HepG2 (cell line): ENCODE results near the gene ALDH4A1. TPM values are rescaled to one million over a fixed set of nuclear protein-coding genes. Genes with fewer than 3 reads are reported as not detected.

Source experiments
- ARID2 ChIP-seq: sonication (generic); formaldehyde crosslinking; IDR thresholded peaks from 2 replicates; pipeline ENCODE4 v1.8.1; 2022; ENCODE audit warnings: mild to moderate bottlenecking, missing genetic modification reagents, borderline replicate concordance
- CREM ChIP-seq, 2 experiments: sonication (generic) in 1 of 2; formaldehyde crosslinking in 1 of 2; IDR thresholded peaks; 2 replicates each; pipeline versions ENCODE4 v1.4.0 to v1.6.1; 2016 to 2020; ENCODE audit warnings: antibody characterized with exemption in 1 of 2, mild to moderate bottlenecking in 1 of 2, missing genetic modification reagents in 1 of 2
- HNF1A ChIP-seq, 2 experiments: sonication (generic) in 1 of 2; formaldehyde crosslinking in 1 of 2; IDR thresholded peaks; 2 replicates each; pipeline versions ENCODE4 v1.4.0 to v1.6.1; 2016 to 2020; ENCODE audit warnings: borderline replicate concordance in 1 of 2, low read depth in 1 of 2, mild to moderate bottlenecking in 1 of 2, missing genetic modification reagents in 1 of 2
- MXD3 ChIP-seq: IDR thresholded peaks from 2 replicates; pipeline ENCODE4 v1.6.1; 2016; ENCODE audit warnings: mild to moderate bottlenecking, missing biosample characterization, missing genetic modification reagents
- NFKB2 ChIP-seq: sonication (generic); formaldehyde crosslinking; IDR thresholded peaks from 2 replicates; pipeline ENCODE4 v1.4.0; 2020; ENCODE audit warnings: missing genetic modification reagents, borderline replicate concordance
- RBM22 ChIP-seq: fragments of 200-400 bp; formaldehyde crosslinking; optimal IDR thresholded peaks from 2 replicates; pipeline ENCODE3; 2017; ENCODE audit warnings: mild to moderate bottlenecking, low read length, moderate library complexity
- RBM39 ChIP-seq: fragments of 200-400 bp; formaldehyde crosslinking; IDR thresholded peaks from one replicate; pipeline ENCODE4 v1.6.1; 2018; ENCODE audit warnings: antibody characterized with exemption, mild to moderate bottlenecking, low read depth, low read length; ENCODE audit not compliant: poor library complexity, severe bottlenecking
- SALL2 ChIP-seq: sonication (generic); formaldehyde crosslinking; IDR thresholded peaks from 2 replicates; pipeline ENCODE4 v1.8.1; 2023; ENCODE audit warnings: mild to moderate bottlenecking, missing genetic modification reagents, inconsistent platforms
- SATB2 ChIP-seq: sonication (generic); formaldehyde crosslinking; IDR thresholded peaks from 2 replicates; pipeline ENCODE4 v1.5.0; 2020; ENCODE audit warnings: missing genetic modification reagents
- SMAD1 ChIP-seq: sonication (generic); formaldehyde crosslinking; IDR thresholded peaks from 2 replicates; pipeline ENCODE4 v1.4.0; 2020; ENCODE audit warnings: missing genetic modification reagents, low read depth, mild to moderate bottlenecking, borderline replicate concordance
- SNAI1 ChIP-seq: sonication (generic); formaldehyde crosslinking; IDR thresholded peaks from 2 replicates; pipeline ENCODE4 v1.5.0; 2020; ENCODE audit warnings: mild to moderate bottlenecking, missing genetic modification reagents, borderline replicate concordance
- TGIF2 ChIP-seq: IDR thresholded peaks from 2 replicates; pipeline ENCODE4 v1.6.1; 2016; ENCODE audit warnings: control low read depth, missing compliant biosample characterization
- ZBTB4 ChIP-seq: sonication (generic); formaldehyde crosslinking; IDR thresholded peaks from 2 replicates; pipeline ENCODE4 v1.4.0; 2020; ENCODE audit warnings: missing genetic modification reagents, mild to moderate bottlenecking, borderline replicate concordance
- ZC3H13 ChIP-seq: sonication (generic); formaldehyde crosslinking; IDR thresholded peaks from 2 replicates; pipeline ENCODE4 v1.8.1; 2023; ENCODE audit warnings: mild to moderate bottlenecking, missing genetic modification reagents, moderate library complexity
- ZNF33A ChIP-seq: sonication (generic); formaldehyde crosslinking; IDR thresholded peaks from 2 replicates; pipeline ENCODE4 v1.5.1; 2020; ENCODE audit warnings: missing genetic modification reagents, mild to moderate bottlenecking, moderate library complexity, borderline replicate concordance
- ZNF34 ChIP-seq: sonication (generic); formaldehyde crosslinking; IDR thresholded peaks from 2 replicates; pipeline ENCODE4 v1.4.0; 2020; ENCODE audit warnings: mild to moderate bottlenecking, missing genetic modification reagents, borderline replicate concordance
- ZNF552 ChIP-seq: sonication (generic); formaldehyde crosslinking; IDR thresholded peaks from 2 replicates; pipeline ENCODE4 v1.9.0; 2022; ENCODE audit warnings: missing genetic modification reagents, mild to moderate bottlenecking, borderline replicate concordance
- polyA plus RNA-seq, 8 experiments: library from polyadenylated mRNA; depleted of rRNA in 3 of 8; stranded (reverse) in 7 of 8; unstranded in 1 of 8; fragments of >200 nt; fragmentation: Illumina TruSeq in 4 of 8; extraction: Trizol in 4 of 8; gene quantifications; 2 replicates each; pipeline versions ENCODE4 v1.2.1 to v1.2.3, GENCODE V29; 2011 to 2016; ENCODE audit warnings: low read depth in 4 of 8, missing spikeins in 1 of 8, mixed read lengths in 1 of 8; ENCODE audit not compliant: insufficient read depth in 1 of 8
- total RNA-seq, 5 experiments: library from RNA; depleted of rRNA; stranded (reverse); fragments of >200 nt; fragmentation: Illumina TruSeq; extraction: Trizol; gene quantifications; 2 replicates each; pipeline ENCODE4 v1.2.3, GENCODE V29; 2016; ENCODE audit warnings: low read depth in 1 of 5
- TF ChIP-seq, protein P1 (sequence below): sonication (generic); IDR thresholded peaks from 2 replicates; pipeline ENCODE4 v1.6.1; 2016; ENCODE audit warnings: low read depth, borderline replicate concordance

ALDH4A1 gene
- total and polyA plus RNA-seq, 2 of the 13 experiments (the other 11 are each of a cell fraction or from before 2014, with no cell fraction given): 76.4 to 240 TPM

DNA sequence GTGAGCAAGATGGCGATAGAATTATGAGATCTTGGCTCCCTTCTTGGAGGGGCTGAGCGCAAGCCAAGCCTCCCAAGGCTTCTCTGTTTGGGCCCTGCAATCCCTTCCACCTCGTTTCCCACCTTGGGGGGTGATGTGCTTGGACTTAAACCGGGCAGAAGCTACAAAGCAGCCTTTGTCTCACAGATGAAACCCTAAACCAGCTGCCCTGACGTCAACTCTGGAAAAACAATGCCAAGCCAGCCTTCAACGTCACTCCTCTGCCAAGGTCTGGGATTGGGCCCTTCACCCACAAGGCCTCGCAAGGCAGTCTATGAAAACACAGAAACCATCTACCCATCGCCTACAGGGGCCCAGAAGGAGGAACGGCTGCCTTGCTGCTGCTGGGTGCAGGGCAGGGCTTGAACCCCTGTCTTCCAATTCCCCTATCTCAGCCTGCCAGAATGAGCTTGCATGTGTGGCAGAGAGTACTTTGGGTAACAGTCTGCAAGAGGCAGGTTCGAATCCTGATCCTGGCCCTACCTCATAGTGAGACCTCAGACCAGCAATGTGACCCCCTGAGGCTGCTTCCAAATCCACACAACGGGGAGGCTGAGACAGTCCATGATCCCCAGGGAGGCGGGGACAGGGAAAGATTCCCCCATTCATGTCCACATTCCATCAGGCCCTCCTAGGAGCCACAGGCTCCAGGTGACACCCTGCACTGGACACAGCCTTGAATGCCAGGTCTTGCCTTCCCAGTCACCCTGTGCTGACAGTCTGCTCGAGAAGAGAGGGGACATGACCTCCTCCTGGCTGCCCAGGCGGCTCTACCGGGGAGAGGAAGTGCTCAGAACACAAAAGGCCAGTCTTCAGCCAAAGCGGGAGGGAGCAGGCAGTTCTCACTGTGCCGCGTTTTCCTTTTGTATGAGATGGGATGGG lies 39.1 kb upstream of the ALDH4A1 start (continued):
- TF ChIP-seq ZNF33A (CRISPR knock-in tag) (no peak), TGIF2 (no peak), SALL2 (CRISPR knock-in tag) (no peak), RBM39 (no peak), ARID2 (no peak), RBM22 (no peak), SNAI1 (CRISPR knock-in tag) (no peak), ZC3H13 (CRISPR knock-in tag) (no peak), CREM (IDR thresholded peaks at IDR 0.05) (peak; percentile 55; the same call in 1 of the 2 replicates), CREM (CRISPR knock-in tag; IDR thresholded peaks at IDR 0.05) (no peak), NFKB2 (CRISPR knock-in tag) (0 out of 2 replicates have a peak, but pooled peaks have one; percentile 26), ZBTB4 (peak; percentile 59; the same call in 1 of the 2 replicates), SMAD1 (CRISPR knock-in tag) (no peak), HNF1A (IDR thresholded peaks at IDR 0.05; ENCODE audit: low read depth) (no peak), HNF1A (CRISPR knock-in tag; IDR thresholded peaks at IDR 0.05; ENCODE audit: borderline replicate concordance) (no peak), ZNF552 (CRISPR knock-in tag) (no peak), MXD3 (CRISPR knock-in tag) (no peak), ZNF34 (CRISPR knock-in tag) (no peak), SATB2 (CRISPR knock-in tag) (no peak)
- TF ChIP-seq, protein P1, sequence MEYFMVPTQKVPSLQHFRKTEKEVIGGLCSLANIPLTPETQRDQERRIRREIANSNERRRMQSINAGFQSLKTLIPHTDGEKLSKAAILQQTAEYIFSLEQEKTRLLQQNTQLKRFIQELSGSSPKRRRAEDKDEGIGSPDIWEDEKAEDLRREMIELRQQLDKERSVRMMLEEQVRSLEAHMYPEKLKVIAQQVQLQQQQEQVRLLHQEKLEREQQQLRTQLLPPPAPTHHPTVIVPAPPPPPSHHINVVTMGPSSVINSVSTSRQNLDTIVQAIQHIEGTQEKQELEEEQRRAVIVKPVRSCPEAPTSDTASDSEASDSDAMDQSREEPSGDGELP: 0 out of 2 replicates have a peak, but pooled peaks have one; percentile 6
